ENCODE data around the gene PNMT. TPM values are rescaled to one million over a fixed set of nuclear protein-coding genes. Genes with fewer than 3 reads are reported as not detected.

Gene PNMT
- total RNA-seq, 2 donors from 2014 or later, result 9.7 to 11.2 TPM

- intact Hi-C loops (cut with DNase I), result no loop called here
- no peak for DNase-seq
- no peak for ATAC-seq
Observed at GRCh38 chr17:39648616-39649366, 19.5 kb upstream of the PNMT start.

- ATAC-seq (no peak), DNase-seq (no peak)
- intact Hi-C loops (cut with DNase I), result no loop called here
Observed at GRCh38 chr17:39650121-39650579, 18.1 kb upstream of the PNMT start.

DNA sequence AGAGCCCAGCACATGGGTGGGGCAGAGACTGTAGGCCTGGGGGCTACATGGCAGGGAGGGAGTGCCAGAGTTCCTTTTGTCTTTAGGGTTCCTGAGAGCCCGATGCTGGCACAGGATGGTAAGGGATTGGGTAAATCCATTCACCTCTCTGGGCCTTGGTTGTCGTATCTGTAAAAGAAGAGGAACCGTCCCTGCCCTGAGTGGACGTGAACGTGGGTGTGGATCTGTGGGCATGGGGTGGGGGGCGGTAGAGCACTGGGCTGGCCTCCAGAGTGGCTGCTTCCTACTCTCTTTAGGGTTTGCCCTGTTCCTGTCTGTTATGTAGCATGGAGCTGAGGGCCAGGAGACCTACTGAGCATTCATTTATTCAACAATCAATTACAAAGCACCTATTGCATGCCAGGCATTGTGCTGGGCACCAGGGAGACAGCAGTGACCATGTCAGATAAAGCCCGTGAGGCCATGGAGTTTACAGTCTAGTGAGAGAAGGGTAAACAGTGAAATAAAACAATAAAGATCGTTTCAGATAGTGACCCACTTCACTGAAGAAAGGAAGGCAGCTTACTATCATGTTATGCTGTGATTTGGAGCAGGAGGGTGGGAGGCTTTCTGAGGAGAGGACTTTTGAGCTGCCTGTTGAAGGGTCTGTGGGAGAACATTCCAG is 16.2 kb upstream of the PNMT start:
- ATAC-seq (no peak), DNase-seq (no peak)
- intact Hi-C loops (cut with DNase I), result no loop called here

- DNase-seq (no peak), ATAC-seq (peak in 1 of 2 donors; percentile 18)
- intact Hi-C loops (cut with DNase I), result no loop called here
Observed at GRCh38 chr17:39652587-39653315, 15.5 kb upstream of the PNMT start.

DNA sequence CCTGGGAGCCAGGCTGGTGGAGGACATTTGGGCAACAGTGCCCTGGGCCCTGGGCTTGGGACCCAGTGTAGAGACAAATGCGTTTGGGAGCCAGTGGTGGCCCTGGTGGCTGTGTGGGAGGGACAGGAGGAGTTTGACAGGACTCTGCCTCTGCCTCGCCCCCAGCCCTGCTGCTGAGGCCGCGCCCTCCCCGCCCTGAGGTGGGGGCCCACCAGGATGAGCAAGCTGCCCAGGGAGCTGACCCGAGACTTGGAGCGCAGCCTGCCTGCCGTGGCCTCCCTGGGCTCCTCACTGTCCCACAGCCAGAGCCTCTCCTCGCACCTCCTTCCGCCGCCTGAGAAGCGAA is 15.0 kb upstream of the PNMT start:
- DNase-seq (no peak), ATAC-seq (no peak)
- intact Hi-C loops (cut with DNase I), result no loop called here

GRCh38 chr17:39653662-39654331 is 14.5 kb upstream of the PNMT start:
- intact Hi-C loops (cut with DNase I), result no loop called here
- DNase-seq (peak; percentile 67), ATAC-seq (peak; percentile 54 to 67)

DNA sequence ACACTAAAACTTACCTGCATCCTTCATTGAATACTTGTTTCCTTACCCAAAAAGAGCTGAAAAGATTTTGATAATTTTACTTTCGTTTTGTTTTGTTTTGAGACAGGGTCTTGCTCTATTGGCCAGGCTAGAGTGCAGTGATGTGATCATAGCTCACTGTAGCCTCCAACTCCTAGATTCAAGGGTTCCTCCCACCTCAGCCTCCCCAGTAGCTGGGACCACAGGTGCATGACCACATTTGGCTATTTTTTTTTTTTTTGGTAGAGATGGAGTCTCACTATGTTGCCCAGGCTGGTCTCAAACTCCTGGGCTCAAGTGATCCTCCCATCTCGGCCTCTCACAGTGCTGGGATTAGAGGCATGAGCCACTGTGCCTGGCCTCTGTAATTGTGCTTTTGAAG is 13.1 kb upstream of the PNMT start:
- DNase-seq (no peak), ATAC-seq (no peak)
- intact Hi-C loops (cut with DNase I), result no loop called here

GRCh38 chr17:39658346-39658745 is 9.9 kb upstream of the PNMT start:
- intact Hi-C loops (cut with DNase I), result no loop called here
- ATAC-seq (no peak), DNase-seq (no peak)

DNA sequence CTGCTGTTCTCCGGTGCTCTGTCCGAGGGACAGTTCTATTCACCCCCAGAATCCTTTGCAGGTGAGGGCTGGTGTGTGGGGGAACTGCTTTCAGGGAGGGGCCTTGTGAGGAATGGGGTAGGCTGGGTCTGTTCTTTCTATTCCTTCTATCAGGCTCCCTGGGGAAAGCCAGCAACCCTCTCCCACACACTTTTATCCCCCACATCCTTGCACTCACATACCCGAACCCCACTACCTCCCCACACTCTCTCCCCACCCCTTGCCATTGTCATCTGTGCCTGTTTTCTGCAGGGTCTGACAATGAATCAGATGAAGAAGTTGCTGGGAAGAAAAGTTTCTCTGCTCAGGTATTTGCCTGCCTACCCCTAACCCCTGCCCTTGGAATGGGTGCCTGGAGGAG is 9.5 kb upstream of the PNMT start:
- DNase-seq (no peak), ATAC-seq (no peak)
- intact Hi-C loops (cut with DNase I), result no loop called here

DNA sequence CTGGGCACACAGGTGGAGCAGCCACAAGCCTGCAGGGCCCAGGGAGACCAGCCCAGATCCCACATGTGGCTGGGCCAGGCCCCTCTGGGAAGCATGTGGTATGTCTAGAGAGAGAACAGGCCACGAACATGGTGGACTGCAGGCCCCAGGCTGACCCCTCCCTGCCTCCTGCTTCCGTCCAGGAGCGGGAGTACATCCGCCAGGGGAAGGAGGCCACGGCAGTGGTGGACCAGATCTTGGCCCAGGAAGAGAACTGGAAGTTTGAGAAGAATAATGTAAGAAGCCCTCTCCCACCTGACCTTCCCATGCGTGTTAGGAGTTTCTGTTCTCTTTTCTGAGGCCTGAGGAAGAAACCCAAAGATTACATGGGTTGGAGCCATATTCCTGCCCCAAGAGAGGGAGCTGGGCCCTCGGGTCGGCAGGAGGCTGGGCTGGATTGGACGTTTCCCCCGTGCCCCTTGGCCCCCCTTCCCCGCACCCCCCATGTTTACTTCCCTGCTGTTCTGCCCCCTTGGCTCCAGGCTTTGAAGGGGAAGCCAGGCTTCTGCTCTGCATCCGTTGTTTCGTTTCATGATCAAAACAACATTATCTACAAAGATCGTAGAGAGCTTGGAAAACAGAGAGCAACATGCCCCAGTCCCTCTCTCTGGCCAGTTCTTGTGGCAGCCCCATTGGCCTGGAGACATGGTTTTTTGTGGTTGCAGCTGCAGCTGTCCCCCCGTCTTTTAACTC is 8.8 kb upstream of the PNMT start:
- ATAC-seq (peak in 1 of 2 donors; percentile 24), DNase-seq (peak; percentile 53)
- intact Hi-C loops (cut with DNase I), result no loop called here

GRCh38 chr17:39660011-39660360 is 8.3 kb upstream of the PNMT start:
- ATAC-seq, result no peak
- intact Hi-C loops (cut with DNase I), result no loop called here
- DNase-seq, result no peak

GRCh38 chr17:39660397-39661385 is 7.6 kb upstream of the PNMT start:
- peak; percentile 65 for DNase-seq
- intact Hi-C loops (cut with DNase I), result no loop called here
- ATAC-seq, result peak; percentile 12 to 38

GRCh38 chr17:39661744-39662541 is 6.3 kb upstream of the PNMT start:
- ATAC-seq (no peak), DNase-seq (no peak)
- intact Hi-C loops (cut with DNase I), result no loop called here

- ATAC-seq (no peak), DNase-seq (no peak)
- intact Hi-C loops (cut with DNase I), result no loop called here
Observed at GRCh38 chr17:39662551-39663339, 5.5 kb upstream of the PNMT start.

DNA sequence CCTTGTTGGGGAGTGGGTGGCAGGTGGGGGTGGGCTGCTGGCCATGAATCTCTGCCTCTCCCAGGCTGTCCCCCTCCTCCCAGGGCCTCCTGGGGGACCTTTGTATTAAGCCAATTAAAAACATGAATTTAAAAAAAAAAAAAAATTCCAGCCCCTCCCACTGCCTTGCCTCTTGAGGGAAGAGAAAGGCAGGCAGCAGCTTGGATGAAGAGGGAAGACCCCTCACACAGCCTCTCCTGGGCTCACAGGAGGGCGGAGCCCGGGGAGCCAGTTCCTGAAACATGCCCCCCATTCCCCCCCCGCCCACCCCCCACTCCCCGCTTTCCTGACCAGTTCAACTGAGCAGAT is 4.9 kb upstream of the PNMT start:
- DNase-seq, result no peak
- intact Hi-C loops (cut with DNase I), result no loop called here
- ATAC-seq, result no peak

- DNase-seq (peak; percentile 46), ATAC-seq (peak in 1 of 2 donors; percentile 22)
- intact Hi-C loops (cut with DNase I), result no loop called here
Observed at GRCh38 chr17:39663688-39664580, 4.3 kb upstream of the PNMT start.

Data from left cardiac atrium (tissue), 4 donors.